ENCODE results near the gene DLL4.

GRCh38 chr15:40881351-40881750, 47.8 kb upstream of the DLL4 start:
- TF ChIP-seq CTCF (IDR thresholded peaks at IDR 0.05) (no peak), POLR2A (IDR thresholded peaks at IDR 0.05) (no peak)

Data from heart left ventricle (tissue), 13 donors.